Measurements from ENCODE around the gene MAP2K1.
"Not testable (repeated sequence)": the region's sequence is repeated elsewhere in the genome, so short reads cannot be mapped to it uniquely, and the experiment has no call there.

Gene MAP2K1

DNA sequence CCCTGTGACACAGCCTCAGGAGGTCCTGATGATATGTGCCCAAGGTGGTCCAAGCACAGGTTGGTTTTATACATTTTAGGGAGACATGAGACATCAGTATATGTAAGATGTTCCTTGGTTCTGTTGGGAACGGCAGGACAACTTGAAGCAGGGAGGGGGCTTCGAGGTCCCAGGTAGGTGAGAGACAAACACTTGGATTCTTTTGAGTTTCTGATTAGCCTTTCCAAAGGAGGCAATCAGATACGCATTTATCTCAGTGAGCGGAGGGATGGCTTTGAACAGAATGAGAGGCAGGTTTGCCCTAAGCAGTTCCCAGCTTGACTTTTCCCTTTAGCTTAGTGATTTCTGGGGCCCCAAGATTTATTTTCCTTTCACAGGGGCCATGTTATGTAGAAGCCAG lies 84.1 kb downstream of the MAP2K1 start:
- not testable (repeated sequence) for H3K36me3 ChIP-seq (ENCODE audit: control insufficient read depth, insufficient read depth, low read length); DNase-seq; H3K4me3 ChIP-seq (ENCODE audit: insufficient read depth, low read depth, low read length, poor library complexity, severe bottlenecking); H3K27ac ChIP-seq (ENCODE audit: insufficient read depth, low read length, poor library complexity, severe bottlenecking); H3K9me3 ChIP-seq (ENCODE audit: control insufficient read depth, low read length); H3K27me3 ChIP-seq (replicated peaks; ENCODE audit: control insufficient read depth, insufficient read depth, low read length, poor library complexity, severe bottlenecking)
- H3K4me1 ChIP-seq (ENCODE audit: control insufficient read depth, insufficient read depth, low read length, poor library complexity, severe bottlenecking): peaks cover 11% of the 10 kb centered on the region

- H3K36me3 ChIP-seq (ENCODE audit: control insufficient read depth, insufficient read depth, low read length): no peaks in the 10 kb centered on the region
- no peak overlapping the region for H3K4me3 ChIP-seq (ENCODE audit: insufficient read depth, low read depth, low read length, poor library complexity, severe bottlenecking)
- no peaks in the 10 kb centered on the region for H3K27me3 ChIP-seq (replicated peaks; ENCODE audit: control insufficient read depth, insufficient read depth, low read length, poor library complexity, severe bottlenecking)
- no peaks in the 10 kb centered on the region for H3K9me3 ChIP-seq (ENCODE audit: control insufficient read depth, low read length)
- H3K4me1 ChIP-seq (ENCODE audit: control insufficient read depth, insufficient read depth, low read length, poor library complexity, severe bottlenecking): peaks cover 11% of the 10 kb centered on the region
- DNase-seq: peak; percentile 2 to 17 (median 11)
- H3K27ac ChIP-seq (ENCODE audit: insufficient read depth, low read length, poor library complexity, severe bottlenecking): peak overlapping the region; percentile 34
Observed at GRCh38 chr15:66472176-66472999, 85.7 kb downstream of the MAP2K1 start.

- Histone ChIP-seq H3K4me3 (ENCODE audit: insufficient read depth, low read depth, low read length, poor library complexity, severe bottlenecking) (no peak overlapping the region), H3K9me3 (ENCODE audit: control insufficient read depth, low read length) (no peaks in the 10 kb centered on the region), H3K4me1 (ENCODE audit: control insufficient read depth, insufficient read depth, low read length, poor library complexity, severe bottlenecking) (peaks cover 11% of the 10 kb centered on the region), H3K27ac (ENCODE audit: insufficient read depth, low read length, poor library complexity, severe bottlenecking) (no peak overlapping the region), H3K27me3 (replicated peaks; ENCODE audit: control insufficient read depth, insufficient read depth, low read length, poor library complexity, severe bottlenecking) (no peaks in the 10 kb centered on the region), H3K36me3 (ENCODE audit: control insufficient read depth, insufficient read depth, low read length) (no peaks in the 10 kb centered on the region)
- no peak for DNase-seq
Observed at GRCh38 chr15:66474135-66474534, 87.4 kb downstream of the MAP2K1 start.

- Histone ChIP-seq H3K9me3 (ENCODE audit: control insufficient read depth, low read length) (no peaks in the 10 kb centered on the region), H3K4me3 (ENCODE audit: insufficient read depth, low read depth, low read length, poor library complexity, severe bottlenecking) (no peak overlapping the region), H3K4me1 (ENCODE audit: control insufficient read depth, insufficient read depth, low read length, poor library complexity, severe bottlenecking) (peaks cover 11% of the 10 kb centered on the region), H3K27me3 (replicated peaks; ENCODE audit: control insufficient read depth, insufficient read depth, low read length, poor library complexity, severe bottlenecking) (no peaks in the 10 kb centered on the region), H3K27ac (ENCODE audit: insufficient read depth, low read length, poor library complexity, severe bottlenecking) (no peak overlapping the region), H3K36me3 (ENCODE audit: control insufficient read depth, insufficient read depth, low read length) (no peaks in the 10 kb centered on the region)
- no peak for DNase-seq
Observed at GRCh38 chr15:66474963-66475362, 88.3 kb downstream of the MAP2K1 start.

DNA sequence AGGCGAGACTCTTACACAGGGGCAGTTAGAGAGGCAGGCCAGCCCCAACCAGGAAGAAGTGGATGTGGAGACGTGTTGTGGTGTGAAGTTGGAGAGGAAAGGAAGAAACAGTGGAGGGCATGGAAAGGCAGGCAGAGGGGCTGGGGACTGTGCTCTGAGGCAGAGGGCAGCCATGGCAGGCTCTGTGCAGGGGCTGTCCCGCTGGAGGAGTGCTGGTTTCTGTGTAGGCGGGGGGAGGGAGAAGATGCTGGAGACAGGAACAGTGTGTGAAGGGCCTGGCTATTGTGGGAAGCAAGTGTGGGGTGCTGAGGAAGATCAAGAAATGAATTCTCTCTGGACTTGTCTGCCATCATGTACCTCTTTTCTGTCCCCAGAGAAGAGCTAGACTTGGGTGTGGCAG lies 89.8 kb downstream of the MAP2K1 start:
- peaks cover 7% of the 10 kb centered on the region for H3K36me3 ChIP-seq (ENCODE audit: control insufficient read depth, insufficient read depth, low read length)
- no peaks in the 10 kb centered on the region for H3K9me3 ChIP-seq (ENCODE audit: control insufficient read depth, low read length)
- no peaks in the 10 kb centered on the region for H3K27me3 ChIP-seq (replicated peaks; ENCODE audit: control insufficient read depth, insufficient read depth, low read length, poor library complexity, severe bottlenecking)
- DNase-seq: no peak
- H3K4me1 ChIP-seq (ENCODE audit: control insufficient read depth, insufficient read depth, low read length, poor library complexity, severe bottlenecking): peaks cover 1% of the 10 kb centered on the region
- no peak overlapping the region for H3K4me3 ChIP-seq (ENCODE audit: insufficient read depth, low read depth, low read length, poor library complexity, severe bottlenecking)
- no peak overlapping the region for H3K27ac ChIP-seq (ENCODE audit: insufficient read depth, low read length, poor library complexity, severe bottlenecking)

- Histone ChIP-seq H3K4me3 (ENCODE audit: insufficient read depth, low read depth, low read length, poor library complexity, severe bottlenecking) (no peak overlapping the region), H3K36me3 (ENCODE audit: control insufficient read depth, insufficient read depth, low read length) (peaks cover 12% of the 10 kb centered on the region), H3K4me1 (ENCODE audit: control insufficient read depth, insufficient read depth, low read length, poor library complexity, severe bottlenecking) (no peaks in the 10 kb centered on the region), H3K27me3 (replicated peaks; ENCODE audit: control insufficient read depth, insufficient read depth, low read length, poor library complexity, severe bottlenecking) (no peaks in the 10 kb centered on the region), H3K27ac (ENCODE audit: insufficient read depth, low read length, poor library complexity, severe bottlenecking) (no peak overlapping the region), H3K9me3 (ENCODE audit: control insufficient read depth, low read length) (no peaks in the 10 kb centered on the region)
- DNase-seq: no peak
Observed at GRCh38 chr15:66477011-66477410, 90.3 kb downstream of the MAP2K1 start.

DNA sequence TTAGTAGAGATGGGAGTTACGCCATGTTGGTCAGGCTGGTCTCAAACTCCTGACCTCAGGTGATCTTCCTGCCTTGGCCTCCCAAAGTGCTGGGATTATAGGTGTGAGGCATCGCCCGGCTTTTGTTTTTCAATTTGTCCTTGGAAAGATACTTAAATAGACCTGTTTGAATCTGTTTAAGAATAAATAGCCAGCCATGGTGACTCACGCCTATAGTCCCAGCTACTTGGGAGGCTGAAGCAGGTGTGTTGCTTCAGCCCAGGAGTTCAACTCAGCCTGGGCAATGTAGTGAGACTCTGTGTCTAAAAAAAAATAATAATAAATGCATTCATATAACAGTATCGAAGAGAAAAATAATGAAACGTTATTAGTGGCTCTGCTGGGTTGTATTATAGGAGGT lies 93.6 kb downstream of the MAP2K1 start:
- no peaks in the 10 kb centered on the region for H3K9me3 ChIP-seq (ENCODE audit: control insufficient read depth, low read length)
- H3K4me3 ChIP-seq (ENCODE audit: insufficient read depth, low read depth, low read length, poor library complexity, severe bottlenecking): no peak overlapping the region
- H3K27me3 ChIP-seq (replicated peaks; ENCODE audit: control insufficient read depth, insufficient read depth, low read length, poor library complexity, severe bottlenecking): no peaks in the 10 kb centered on the region
- H3K36me3 ChIP-seq (ENCODE audit: control insufficient read depth, insufficient read depth, low read length): peaks cover 26% of the 10 kb centered on the region
- DNase-seq: no peak
- no peak overlapping the region for H3K27ac ChIP-seq (ENCODE audit: insufficient read depth, low read length, poor library complexity, severe bottlenecking)
- no peaks in the 10 kb centered on the region for H3K4me1 ChIP-seq (ENCODE audit: control insufficient read depth, insufficient read depth, low read length, poor library complexity, severe bottlenecking)

GRCh38 chr15:66481107-66481856 lies 94.6 kb downstream of the MAP2K1 start:
- Histone ChIP-seq H3K4me3 (ENCODE audit: insufficient read depth, low read depth, low read length, poor library complexity, severe bottlenecking) (no peak overlapping the region), H3K36me3 (ENCODE audit: control insufficient read depth, insufficient read depth, low read length) (peaks cover 30% of the 10 kb centered on the region), H3K27ac (ENCODE audit: insufficient read depth, low read length, poor library complexity, severe bottlenecking) (no peak overlapping the region), H3K9me3 (ENCODE audit: control insufficient read depth, low read length) (no peaks in the 10 kb centered on the region), H3K27me3 (replicated peaks; ENCODE audit: control insufficient read depth, insufficient read depth, low read length, poor library complexity, severe bottlenecking) (no peaks in the 10 kb centered on the region), H3K4me1 (ENCODE audit: control insufficient read depth, insufficient read depth, low read length, poor library complexity, severe bottlenecking) (no peaks in the 10 kb centered on the region)
- DNase-seq: no peak

DNA sequence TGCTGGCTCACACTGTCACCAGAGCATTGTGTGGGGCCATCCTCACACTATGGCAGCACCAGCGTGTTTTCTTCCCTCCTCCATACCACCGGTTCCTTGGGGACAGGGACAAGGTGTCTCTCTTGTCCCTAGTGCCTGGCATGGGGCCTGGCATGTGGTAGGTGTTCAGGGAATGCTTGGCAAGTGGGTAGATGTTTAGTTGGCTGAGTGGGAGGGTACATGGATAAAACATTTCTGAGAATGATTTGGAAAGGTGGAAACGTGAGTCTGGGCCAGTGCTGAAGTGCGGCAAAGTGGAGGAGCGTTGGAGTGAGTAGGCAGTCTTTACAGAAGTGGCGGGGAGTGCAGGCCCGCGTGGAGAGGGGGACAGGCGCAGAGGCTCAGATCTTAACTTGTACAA lies 95.8 kb downstream of the MAP2K1 start:
- Histone ChIP-seq H3K9me3 (ENCODE audit: control insufficient read depth, low read length) (no peaks in the 10 kb centered on the region), H3K27me3 (replicated peaks; ENCODE audit: control insufficient read depth, insufficient read depth, low read length, poor library complexity, severe bottlenecking) (no peaks in the 10 kb centered on the region), H3K27ac (ENCODE audit: insufficient read depth, low read length, poor library complexity, severe bottlenecking) (no peak overlapping the region), H3K4me3 (ENCODE audit: insufficient read depth, low read depth, low read length, poor library complexity, severe bottlenecking) (no peak overlapping the region), H3K4me1 (ENCODE audit: control insufficient read depth, insufficient read depth, low read length, poor library complexity, severe bottlenecking) (no peaks in the 10 kb centered on the region), H3K36me3 (ENCODE audit: control insufficient read depth, insufficient read depth, low read length) (peaks cover 39% of the 10 kb centered on the region)
- no peak for DNase-seq

DNA sequence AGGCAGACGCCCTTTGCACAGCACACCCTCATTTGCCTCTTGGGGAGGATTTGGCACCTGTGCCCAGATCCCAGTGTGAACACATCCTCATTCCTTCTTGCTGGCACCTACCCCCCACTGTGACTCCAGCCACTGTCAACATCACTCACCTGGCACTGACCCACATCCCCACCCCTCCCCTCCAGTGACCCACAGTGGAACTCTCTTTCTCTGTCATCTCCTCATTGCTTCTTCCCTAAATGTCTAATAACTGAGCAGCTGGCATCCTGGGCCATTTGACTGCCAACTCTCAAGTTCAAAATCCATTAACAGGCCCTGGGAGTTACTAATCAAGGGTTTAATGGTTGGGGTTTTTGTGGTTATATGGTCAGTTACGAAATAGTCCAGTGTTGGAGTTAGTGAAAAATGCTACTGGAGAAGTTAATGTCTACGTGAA lies 96.4 kb downstream of the MAP2K1 start:
- Histone ChIP-seq H3K4me1 (ENCODE audit: control insufficient read depth, insufficient read depth, low read length, poor library complexity, severe bottlenecking) (no peaks in the 10 kb centered on the region), H3K4me3 (ENCODE audit: insufficient read depth, low read depth, low read length, poor library complexity, severe bottlenecking) (no peak overlapping the region), H3K27ac (ENCODE audit: insufficient read depth, low read length, poor library complexity, severe bottlenecking) (no peak overlapping the region), H3K9me3 (ENCODE audit: control insufficient read depth, low read length) (no peaks in the 10 kb centered on the region), H3K36me3 (ENCODE audit: control insufficient read depth, insufficient read depth, low read length) (peaks cover 45% of the 10 kb centered on the region), H3K27me3 (replicated peaks; ENCODE audit: control insufficient read depth, insufficient read depth, low read length, poor library complexity, severe bottlenecking) (no peaks in the 10 kb centered on the region)
- DNase-seq: no peak
